AG04449 (cell line): ENCODE data around the gene UBE2J2.
"Not testable (repeated sequence)": the region's sequence is repeated elsewhere in the genome, so short reads cannot be mapped to it uniquely, and the experiment has no call there.

Source experiments
- CTCF ChIA-PET: fragments of 350-600 bp; formaldehyde crosslinking; extraction: SDS; loops from one replicate; lab custom pipeline; 2021; ENCODE audit warnings: antibody characterized with exemption; lab: Yijun Ruan, JAX
- POLR2A ChIA-PET: fragments of 400-600, 350-600 bp; formaldehyde crosslinking; extraction: SDS; loops from one replicate; lab custom pipeline; 2020; ENCODE audit warnings: antibody characterized with exemption, inconsistent platforms; lab: Yijun Ruan, JAX
- DNase-seq: peaks from one replicate; pipeline ENCODE4 v3.0.0-alpha.2; 2010; ENCODE audit warnings: low read depth, low spot score
- H3K4me3 ChIP-seq: 2 replicates; pipeline ENCODE4 v1.5.1; 2011; ENCODE audit warnings: low read depth, mild to moderate bottlenecking, control low read depth, low read length
- CTCF ChIP-seq: IDR thresholded peaks from one replicate; pipeline ENCODE4 v1.5.1; 2011; ENCODE audit warnings: mild to moderate bottlenecking, moderate library complexity, low read length, control low read depth, inconsistent platforms; ENCODE audit not compliant: insufficient read depth; ENCODE audit errors: missing control alignments

Gene UBE2J2

GRCh38 chr1:1253972-1254666 is 19.5 kb downstream of the UBE2J2 start:
- ChIA-PET POLR2A (no interaction called here), CTCF (interaction anchor here (0.8 to 1.1 kb wide), 2 partner anchors 132 to 133 kb away, joined by 3 read pairs; no protein-coding TSS in a partner anchor)
- no peak for TF ChIP-seq CTCF
- DNase-seq: no peak
- no peak overlapping the region for H3K4me3 ChIP-seq

- CTCF ChIA-PET: interaction anchor here (4.1 kb wide), 1 partner anchor 131 kb away, joined by 37 read pairs; no protein-coding TSS in a partner anchor
- H3K4me3 ChIP-seq: no peak overlapping the region
- POLR2A ChIA-PET: no interaction called here
- no peak for TF ChIP-seq CTCF
- DNase-seq: no peak
These were observed 20.3 kb downstream of the UBE2J2 start for GRCh38 chr1:1253314-1253713.

- H3K4me3 ChIP-seq: no peak overlapping the region
- CTCF ChIA-PET: interaction anchor here (0.7 to 4.1 kb wide), 9 partner anchors 9 to 270 kb away, joined by 3 to 37 read pairs (median 4); partner anchors contain the start of gene C1orf159
- no peak for TF ChIP-seq CTCF
- DNase-seq: no peak
- POLR2A ChIA-PET: no interaction called here
These were observed 22.8 kb downstream of the UBE2J2 start for GRCh38 chr1:1250786-1251284.

GRCh38 chr1:1248009-1248913 is 25.4 kb downstream of the UBE2J2 start:
- DNase-seq, CTCF ChIA-PET, POLR2A ChIA-PET, H3K4me3 ChIP-seq: not testable (repeated sequence)

GRCh38 chr1:1247341-1247913 is 26.2 kb downstream of the UBE2J2 start:
- no peak for DNase-seq
- ChIA-PET POLR2A (no interaction called here), CTCF (no interaction called here)
- TF ChIP-seq CTCF: no peak
- no peak overlapping the region for H3K4me3 ChIP-seq

GRCh38 chr1:1246577-1247340 is 26.9 kb downstream of the UBE2J2 start, which contains the start of gene C1QTNF12:
TSS of gene C1QTNF12 (minus strand) at chr1:1246722. CDS start at chr1:1246690, 32 bp downstream.
- no peak for TF ChIP-seq CTCF
- no peak within 1 kb of the TSS for H3K4me3 ChIP-seq
- ChIA-PET CTCF (no interaction called here), POLR2A (interaction anchor here (0.7 kb wide), 1 partner anchor 18 kb away, joined by 4 read pairs; no protein-coding TSS in a partner anchor)
- DNase-seq: no peak
